CD1c-positive myeloid dendritic cell (primary cell): ENCODE results near the gene LYZL1.
"Not testable (repeated sequence)": the region's sequence is repeated elsewhere in the genome, so short reads cannot be mapped to it uniquely, and the experiment has no call there.

Experiments used
- DNase-seq: peaks from one replicate; pipeline ENCODE4 v3.0.0-alpha.2; 2016; ENCODE audit errors: extremely low spot score

Gene LYZL1

DNA sequence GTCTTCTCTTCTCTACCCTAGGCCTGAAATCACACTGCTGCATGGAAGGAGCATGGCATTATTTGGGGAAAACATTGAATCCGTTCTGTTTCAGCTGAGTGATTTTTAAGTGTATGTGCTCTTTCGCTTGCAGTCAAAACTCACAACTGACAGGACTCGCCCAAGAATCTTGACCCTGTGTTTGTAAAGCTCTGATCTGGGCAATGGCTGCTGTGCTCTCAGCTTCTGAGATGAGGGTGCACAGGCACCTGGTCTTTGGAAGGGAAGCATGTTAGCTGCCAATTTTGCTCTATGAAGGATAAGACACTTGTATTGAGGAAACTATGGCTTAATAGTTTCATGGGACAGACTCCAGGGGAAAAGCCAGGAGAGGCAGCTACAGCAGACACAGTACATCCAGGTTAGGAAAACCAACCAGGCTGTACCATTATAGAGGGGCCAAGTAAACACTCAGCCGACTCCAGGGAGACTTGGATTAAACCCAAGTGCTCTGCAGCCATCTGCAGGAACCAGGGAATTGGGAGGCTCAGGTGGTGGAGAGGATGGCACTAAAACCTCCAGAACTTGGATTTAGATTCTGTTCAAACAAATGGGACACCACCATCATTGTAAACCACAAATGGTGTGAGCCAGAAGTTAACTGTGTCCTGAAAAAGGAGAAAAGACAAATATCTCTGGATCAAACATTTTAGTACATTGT lies 43.3 kb downstream of the LYZL1 start:
- no peak for DNase-seq

DNA sequence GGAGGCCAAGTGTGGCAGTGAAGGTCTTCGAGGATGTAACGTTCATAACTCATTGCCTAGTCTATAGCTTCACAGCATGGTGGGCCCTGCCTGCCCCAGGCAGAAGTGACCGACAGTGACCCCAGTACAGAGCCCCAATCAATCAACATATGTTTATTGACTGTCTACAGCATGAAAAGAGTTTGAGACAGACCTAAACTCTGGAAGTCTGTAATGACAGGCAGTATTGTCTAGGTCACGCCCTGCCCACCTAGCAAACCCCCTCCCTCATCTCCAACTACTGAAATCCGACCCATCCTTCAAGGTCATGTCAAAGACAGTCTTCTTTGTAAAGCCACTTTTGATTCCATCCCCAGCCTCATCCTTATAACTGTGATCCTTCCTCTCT lies 43.9 kb downstream of the LYZL1 start:
- no peak for DNase-seq

DNA sequence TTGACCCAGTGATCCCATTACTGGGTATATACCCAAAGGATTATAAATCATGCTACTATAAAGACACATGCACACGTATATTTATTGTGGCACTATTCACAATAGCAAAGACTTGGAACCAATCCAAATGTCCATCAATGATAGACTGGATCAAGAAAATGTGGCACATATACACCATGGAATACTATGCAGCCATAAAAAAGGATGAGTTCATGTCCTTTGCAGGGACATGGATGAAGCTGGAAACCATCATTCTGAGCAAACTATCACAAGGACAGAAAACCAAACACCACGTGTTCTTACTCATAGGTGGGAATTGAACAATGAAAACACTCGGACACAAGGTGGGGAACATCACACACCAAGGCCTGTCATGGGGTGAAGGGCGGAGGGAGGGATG lies 48.7 kb downstream of the LYZL1 start:
- DNase-seq = not testable (repeated sequence)

DNA sequence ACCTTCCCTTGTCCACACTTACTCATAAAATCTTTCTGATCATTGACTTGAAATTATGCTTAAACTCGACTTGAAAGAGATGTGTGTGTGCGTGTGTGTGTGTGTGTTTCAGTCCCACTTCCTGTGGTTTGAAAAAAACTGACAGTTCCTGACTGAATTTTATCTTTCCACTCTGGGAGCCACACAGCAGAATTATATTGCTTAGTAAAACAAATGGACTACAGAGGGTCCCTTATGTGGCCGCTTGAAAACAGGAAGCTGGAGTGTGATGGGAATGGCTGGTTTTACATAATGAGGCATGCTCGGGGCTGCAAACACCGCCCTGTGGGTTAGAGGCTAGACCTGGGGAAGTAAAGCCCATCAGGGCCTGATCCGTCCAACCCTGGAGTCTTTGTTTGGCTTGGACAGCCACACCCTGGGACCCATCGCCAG lies 54.8 kb downstream of the LYZL1 start:
- DNase-seq = peak; percentile 12

DNA sequence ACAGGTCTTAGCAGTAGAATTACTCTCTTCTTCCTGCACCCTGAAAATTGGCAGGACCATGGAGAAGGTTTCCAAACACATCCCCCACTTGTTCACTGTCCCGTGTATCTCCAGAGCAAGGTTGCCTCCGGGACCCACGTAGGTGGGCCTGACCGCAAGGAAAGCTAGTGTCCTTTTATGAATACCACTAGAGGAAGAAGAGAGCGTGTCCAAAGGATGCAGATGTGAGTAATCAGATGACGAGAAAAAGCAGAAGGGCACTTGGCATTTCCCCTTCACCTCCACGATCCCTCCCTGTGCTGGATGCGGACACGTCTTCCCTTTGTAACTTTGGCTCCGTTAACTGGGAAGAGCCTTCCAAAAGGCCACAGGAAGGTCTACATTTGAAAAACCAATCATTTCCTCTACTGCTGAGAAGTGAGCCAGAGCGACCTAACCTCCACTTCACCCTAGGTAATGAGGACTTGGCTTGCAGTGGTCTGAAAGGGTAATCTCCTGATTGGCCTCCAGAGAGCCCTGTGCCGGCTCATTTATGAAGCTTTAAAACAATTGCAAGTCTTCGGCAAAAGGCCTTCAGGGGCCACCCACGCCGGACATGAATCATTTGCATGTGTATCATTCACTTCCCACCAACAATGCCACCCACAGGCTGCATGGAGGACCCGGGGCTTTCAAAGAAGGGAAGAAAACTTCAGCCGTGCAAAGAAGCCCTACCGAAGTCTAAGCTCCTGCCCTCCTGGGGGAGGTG lies 55.4 kb downstream of the LYZL1 start:
- DNase-seq = peak; percentile 62

DNA sequence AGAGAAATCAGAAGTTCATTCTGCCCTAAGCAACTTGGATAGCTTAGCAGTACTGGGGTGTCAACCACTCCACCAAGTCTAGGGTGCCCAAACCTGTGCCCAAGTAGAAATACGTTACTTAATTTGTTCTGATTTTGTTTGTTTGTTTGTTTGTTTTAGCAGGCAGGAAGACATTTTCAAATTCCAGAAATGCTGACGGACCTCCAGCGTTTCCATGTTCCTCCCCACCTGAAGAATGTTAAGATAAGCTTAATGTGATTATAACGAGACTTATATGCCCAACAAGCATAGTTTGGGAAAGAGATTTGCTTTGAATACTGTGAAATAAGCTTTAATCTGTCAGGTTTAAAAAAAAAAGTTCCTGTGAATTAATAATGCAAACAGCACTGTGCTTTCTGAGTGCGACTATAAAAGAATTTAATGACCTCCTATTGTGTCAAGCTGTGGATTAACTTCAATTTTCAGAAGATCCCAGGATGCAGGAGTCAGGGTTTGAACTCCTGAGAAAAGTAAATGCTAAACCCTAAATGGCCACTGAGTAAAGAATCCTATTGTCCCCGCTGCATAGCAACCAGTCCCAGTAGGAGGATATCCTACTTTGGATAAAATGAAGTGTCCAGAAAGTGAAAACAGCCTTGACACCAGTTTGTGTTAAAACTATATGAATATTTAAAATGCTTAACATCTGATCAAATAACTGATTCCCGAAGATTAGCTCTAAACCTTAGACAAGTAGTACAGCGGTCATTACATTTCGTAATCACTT lies 56.5 kb downstream of the LYZL1 start:
- DNase-seq = no peak

DNA sequence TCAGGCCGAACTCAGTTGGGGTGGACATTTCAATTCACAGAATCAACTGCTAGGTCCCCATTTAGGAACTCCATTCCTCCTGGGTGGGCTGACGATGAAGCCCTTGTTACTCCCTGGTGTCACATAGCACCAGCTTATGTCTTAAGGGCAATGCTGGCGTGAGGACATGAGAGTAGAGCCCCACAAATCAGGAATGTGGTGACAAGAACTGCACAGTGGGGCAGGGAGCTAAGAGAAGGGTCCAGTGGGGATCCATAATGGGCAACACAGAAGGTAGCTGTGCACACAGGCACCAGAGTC lies 57.0 kb downstream of the LYZL1 start:
- DNase-seq = no peak

DNA sequence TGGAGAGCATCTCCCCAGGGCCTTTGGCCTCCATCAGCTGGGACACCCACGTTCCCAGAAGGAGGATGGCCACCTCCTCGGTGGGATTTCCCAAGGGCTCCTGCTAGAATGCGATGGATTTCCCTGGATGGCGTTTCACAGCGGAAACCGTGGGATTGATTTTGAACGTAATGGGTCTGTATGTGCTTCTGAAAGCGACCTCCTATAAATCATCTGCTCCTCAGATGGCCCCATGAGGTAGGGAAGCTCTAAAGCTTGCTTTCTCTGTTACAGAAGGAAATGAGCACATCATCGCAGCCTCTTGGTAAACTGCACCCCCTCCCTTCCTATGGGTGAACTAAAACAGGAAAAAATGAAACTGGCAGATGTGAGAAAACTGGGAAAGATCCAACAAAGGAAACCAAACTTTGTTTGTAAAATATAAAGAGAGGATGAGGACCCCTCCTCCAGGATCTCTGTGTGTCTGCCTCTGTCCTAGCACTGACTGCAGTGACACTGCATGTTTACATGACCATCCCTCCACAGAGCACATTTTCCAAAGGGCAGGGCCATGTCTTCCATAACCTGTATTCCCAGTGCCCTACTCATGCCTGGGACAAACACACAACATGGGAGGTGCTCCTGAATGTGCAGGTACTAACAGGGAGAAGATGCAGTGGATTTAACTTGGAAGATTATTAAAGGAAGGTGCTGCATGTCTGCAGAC lies 57.6 kb downstream of the LYZL1 start:
- no peak for DNase-seq

DNA sequence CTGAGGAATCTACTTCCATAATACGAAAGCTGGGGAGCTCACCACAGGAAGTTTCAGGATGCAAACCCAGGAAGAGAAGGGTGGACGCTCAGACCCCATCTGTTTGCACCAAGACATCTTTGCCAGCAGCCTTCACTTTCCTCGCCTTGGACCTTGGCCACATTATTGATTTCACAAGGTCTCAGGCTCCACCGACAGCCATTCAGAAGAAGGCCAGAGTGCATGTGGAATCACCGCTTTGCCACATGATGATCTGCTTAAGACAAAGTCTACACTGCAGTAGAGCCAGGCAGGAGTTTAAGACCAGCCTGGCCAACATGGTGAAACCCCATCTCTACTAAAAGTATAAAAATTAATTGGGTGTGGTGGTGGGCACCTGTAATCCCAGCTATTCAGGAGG lies 60.0 kb downstream of the LYZL1 start:
- no peak for DNase-seq

DNA sequence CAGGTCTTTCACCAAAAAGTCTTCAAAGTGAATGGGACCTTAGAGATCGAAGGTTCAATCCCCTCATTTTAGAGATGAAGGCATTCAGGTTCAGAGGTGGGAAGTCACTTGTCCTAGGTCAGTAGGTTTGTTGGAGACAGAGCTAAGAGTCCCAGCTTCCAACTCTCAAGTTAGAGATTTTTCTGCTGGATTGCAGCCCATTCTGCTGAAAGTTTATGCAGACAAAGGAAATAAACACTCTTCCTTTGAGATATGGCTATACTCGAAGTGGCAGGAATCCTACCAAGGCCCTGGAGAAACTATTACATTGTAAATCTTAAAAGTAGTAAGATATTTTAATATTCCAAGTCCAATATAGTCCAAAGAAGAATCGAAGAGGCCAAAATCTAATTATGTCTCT lies 64.4 kb downstream of the LYZL1 start:
- no peak for DNase-seq

DNA sequence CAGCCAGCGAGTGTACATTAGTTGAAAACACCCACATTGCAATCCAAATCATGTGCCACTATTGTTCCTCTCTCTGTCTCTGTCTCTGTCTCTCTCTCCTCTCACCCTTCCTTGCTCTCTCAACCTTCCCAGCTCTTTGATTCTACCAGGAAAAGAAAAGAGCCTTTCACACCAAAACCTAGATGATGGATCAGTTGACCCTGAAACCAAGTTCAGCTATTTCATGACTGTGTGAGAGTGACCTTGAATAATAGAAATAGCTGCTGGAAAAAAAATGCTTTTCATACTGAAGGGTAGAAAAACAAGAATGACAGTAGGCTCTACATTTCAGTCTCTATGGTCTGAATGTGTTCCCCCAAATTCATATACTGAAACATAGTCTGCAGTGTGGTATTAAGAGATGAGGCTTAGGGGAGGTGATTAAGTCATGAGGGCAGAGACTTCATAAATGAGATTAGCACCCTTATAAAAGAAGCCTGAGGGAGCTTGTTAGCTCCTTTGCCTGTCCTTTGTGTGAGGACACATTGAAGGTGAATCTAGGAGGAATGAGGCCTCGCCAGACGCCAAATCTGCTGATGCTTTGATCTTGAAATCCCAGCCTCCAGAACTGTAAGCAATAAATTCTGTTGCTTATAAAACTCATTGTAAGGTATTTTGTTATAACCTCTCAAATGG lies 65.2 kb downstream of the LYZL1 start:
- DNase-seq = no peak

DNA sequence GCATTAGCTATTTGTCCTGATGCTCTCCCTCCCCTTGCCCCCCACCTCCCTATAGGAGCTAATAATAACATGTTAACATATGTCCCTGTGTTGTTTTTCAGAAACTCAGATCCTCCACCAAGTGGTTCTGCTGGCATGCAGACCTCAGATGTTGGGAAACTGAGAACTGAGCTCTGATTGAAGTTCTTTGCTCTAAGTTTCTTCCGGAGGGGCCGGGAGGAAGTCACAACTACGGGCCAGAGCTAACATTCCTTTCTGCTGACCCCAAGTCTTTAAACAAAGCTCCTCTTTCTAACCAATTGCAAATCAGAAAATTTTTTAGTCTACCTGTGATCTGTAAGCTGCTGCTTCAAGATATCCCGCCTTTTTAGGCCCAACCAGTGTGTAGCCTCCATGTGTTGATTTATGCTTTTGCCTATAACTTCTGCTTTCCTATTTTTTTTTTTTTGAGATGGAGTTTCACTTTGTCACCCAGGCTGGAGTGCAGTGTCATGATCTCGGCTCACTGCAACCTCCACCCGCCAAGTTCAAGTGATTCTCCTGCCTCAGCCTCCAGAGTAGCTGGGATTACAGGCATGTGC lies 66.6 kb downstream of the LYZL1 start:
- DNase-seq = no peak

DNA sequence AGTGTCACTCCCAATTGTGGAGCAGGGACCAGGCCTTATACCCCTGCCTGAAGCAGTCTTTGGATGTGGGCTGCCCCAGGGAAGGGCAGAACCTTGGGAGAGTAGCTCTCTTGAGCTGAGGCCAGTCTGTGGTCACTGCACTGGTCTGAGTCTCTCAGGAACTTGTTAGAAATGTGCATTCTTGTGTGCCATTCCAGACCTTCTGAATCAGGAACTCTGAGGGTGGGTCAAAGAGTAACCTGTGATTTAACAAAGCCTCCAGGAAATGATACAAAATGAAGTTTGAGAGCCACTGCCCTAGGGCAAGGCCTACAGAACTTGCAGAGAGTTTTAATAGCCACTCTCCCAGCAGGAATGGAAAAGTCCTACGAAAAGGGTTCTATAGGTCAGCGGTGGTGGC lies 68.1 kb downstream of the LYZL1 start:
- DNase-seq = no peak

DNA sequence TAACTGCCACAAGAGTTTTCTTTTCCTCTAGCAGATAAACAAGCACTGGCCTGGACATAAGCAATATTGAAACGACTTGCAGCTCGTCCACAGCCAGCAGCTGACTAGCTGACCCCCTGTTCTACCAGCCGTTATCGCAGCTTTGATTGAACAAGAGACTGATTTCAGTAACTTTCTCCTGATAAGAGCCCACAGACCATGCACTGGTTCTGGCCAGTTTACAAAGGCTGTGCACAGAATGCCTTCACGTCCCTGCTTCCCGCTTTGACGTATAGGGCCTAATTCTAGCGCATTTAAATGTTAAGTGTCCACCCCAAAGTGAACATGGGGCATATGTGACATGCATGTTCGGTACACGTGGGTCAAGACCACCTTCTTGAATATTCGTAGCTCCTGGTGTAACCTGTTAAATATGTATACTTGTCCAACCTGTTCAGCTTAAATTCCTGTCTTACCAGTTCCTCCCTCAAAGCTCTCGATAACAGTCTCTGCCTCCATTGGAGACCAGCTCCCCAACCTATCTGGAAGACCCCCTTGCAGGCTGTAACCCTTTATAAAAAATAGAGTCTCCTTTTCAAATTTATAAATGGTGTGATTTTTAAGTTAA lies 69.2 kb downstream of the LYZL1 start:
- no peak for DNase-seq

DNA sequence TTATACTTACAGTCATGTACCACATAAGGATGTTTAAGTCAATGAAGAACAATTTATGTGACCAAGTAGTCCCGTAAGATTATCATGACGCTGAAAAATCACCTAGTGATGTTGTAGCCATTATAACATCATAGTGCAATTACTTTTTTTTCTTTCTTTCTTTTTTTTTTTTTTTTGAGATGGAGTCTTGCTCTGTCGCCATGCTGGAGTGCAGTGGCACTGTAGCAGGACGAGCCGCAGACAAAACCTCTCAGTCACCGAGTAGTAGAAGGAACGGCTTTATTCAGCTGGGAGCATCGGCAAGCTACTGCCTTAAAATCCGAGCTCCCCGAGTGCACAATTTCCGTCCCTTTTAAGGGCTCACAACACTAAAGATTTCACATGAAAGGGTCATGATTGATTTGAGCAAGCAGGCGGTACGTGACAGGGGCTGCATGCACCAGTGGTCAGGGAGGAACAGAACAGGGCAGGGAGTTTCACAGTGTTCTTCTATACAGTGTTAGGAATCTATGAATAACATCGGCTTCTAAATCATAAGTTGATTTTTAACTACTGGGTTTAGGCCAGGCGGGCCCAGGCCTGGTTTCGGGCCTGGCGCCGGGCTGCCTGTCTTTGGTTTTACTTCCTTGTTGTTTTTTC lies 71.5 kb downstream of the LYZL1 start:
- DNase-seq = not testable (repeated sequence)
